Glutamatergic neuron (in vitro differentiated cells): ENCODE results near the gene MAB21L3. TPM values are rescaled to one million over a fixed set of nuclear protein-coding genes. Genes with fewer than 3 reads are reported as not detected.

Source experiments
- DNase-seq: peaks from one replicate; pipeline ENCODE4 v3.0.0; 2022
- H3K27ac Mint-ChIP-seq: one replicate; pipeline ENCODE4 v1.8.0; 2020; ENCODE audit warnings: mild to moderate bottlenecking, mixed read lengths, inconsistent platforms; ENCODE audit not compliant: unreplicated experiment
- H3K27me3 Mint-ChIP-seq: one replicate; pipeline ENCODE4 v1.8.0; 2020; ENCODE audit warnings: mild to moderate bottlenecking, moderate library complexity, mixed read lengths, inconsistent platforms; ENCODE audit not compliant: unreplicated experiment
- H3K36me3 Mint-ChIP-seq: one replicate; pipeline ENCODE4 v1.8.0; 2020; ENCODE audit warnings: mild to moderate bottlenecking, mixed read lengths, inconsistent platforms; ENCODE audit not compliant: unreplicated experiment
- H3K4me1 Mint-ChIP-seq: one replicate; pipeline ENCODE4 v1.8.0; 2020; ENCODE audit warnings: mild to moderate bottlenecking, low read depth, mixed read lengths, inconsistent platforms; ENCODE audit not compliant: unreplicated experiment
- H3K4me3 Mint-ChIP-seq: one replicate; pipeline ENCODE4 v1.8.0; 2020; ENCODE audit warnings: mild to moderate bottlenecking, mixed read lengths, inconsistent platforms; ENCODE audit not compliant: unreplicated experiment
- H3K9me3 Mint-ChIP-seq: one replicate; pipeline ENCODE4 v1.8.0; 2020; ENCODE audit warnings: mild to moderate bottlenecking, moderate library complexity, mixed read lengths, inconsistent platforms; ENCODE audit not compliant: unreplicated experiment
- CTCF ChIP-seq: fragments of 200-600 bp; sonication (generic); IDR thresholded peaks from one replicate; pipeline ENCODE4 v1.5.0; 2021; ENCODE audit not compliant: partially characterized antibody, unreplicated experiment
- total RNA-seq: library from RNA; stranded (reverse); fragmentation: NEBNext Ultra II Directional; extraction: Animal tissue kit (Norgen Biotek cat#: 25700); gene quantifications from one replicate; pipeline ENCODE4 v1.2.1, GENCODE V29; 2021; ENCODE audit not compliant: unreplicated experiment

MAB21L3 gene
- total RNA-seq, 1 donor from 2014 or later, result 0.22 TPM

GRCh38 chr1:116105996-116106395 lies 5.2 kb upstream of the MAB21L3 start:
- no peaks in the 10 kb centered on the region for H3K4me1 Mint-ChIP-seq
- H3K4me3 Mint-ChIP-seq, result no peak overlapping the region
- H3K27me3 Mint-ChIP-seq, result no peaks in the 10 kb centered on the region
- no peak overlapping the region for H3K27ac Mint-ChIP-seq
- DNase-seq, result no peak
- no peaks in the 10 kb centered on the region for H3K36me3 Mint-ChIP-seq
- TF ChIP-seq CTCF, result no peak
- H3K9me3 Mint-ChIP-seq, result no peaks in the 10 kb centered on the region

DNA sequence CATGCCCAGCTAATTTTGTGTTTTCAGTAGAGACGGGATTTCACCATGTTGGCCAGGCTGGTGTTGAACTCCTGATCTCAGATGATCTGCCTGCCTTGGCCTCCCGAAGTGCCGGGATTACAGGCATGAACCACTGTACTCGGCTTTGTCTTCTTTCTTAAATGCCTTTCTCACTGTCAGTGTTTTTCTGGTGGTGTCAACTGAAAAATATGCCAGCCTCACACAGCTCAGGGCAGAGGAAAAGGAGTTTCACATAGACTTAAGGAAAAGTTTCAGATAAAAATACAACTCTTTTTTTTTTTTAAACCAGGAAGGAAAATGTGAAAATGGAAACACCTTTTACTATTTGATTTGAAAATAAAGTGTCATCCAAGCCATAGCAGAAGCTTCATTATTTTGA lies 4.6 kb upstream of the MAB21L3 start:
- Mint-ChIP-seq H3K27ac (no peak overlapping the region), H3K9me3 (no peaks in the 10 kb centered on the region), H3K36me3 (no peaks in the 10 kb centered on the region), H3K4me3 (no peak overlapping the region), H3K4me1 (no peaks in the 10 kb centered on the region), H3K27me3 (no peaks in the 10 kb centered on the region)
- DNase-seq, result no peak
- no peak for TF ChIP-seq CTCF

DNA sequence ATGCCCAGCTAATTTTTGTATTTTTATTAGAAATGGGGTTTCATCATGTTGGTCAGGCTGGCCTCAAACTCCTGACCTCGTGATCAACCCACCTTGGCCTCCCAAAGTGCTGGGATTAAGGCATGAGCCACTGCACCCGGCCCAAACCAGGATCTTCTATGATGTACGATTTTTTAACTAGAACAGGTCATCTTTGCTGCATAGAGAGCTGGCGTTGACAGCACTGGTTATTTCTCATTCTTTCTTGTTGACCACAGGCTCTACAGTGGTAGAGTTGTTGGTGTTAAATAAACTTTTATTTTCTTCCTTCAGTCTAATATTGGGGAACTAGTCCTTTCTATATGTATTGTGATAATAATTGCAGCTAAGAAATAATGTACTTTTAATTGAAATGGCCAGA lies 3.8 kb upstream of the MAB21L3 start:
- Mint-ChIP-seq H3K4me1 (no peaks in the 10 kb centered on the region), H3K4me3 (no peak overlapping the region), H3K36me3 (no peaks in the 10 kb centered on the region), H3K9me3 (no peaks in the 10 kb centered on the region), H3K27ac (no peak overlapping the region), H3K27me3 (no peaks in the 10 kb centered on the region)
- TF ChIP-seq CTCF, result no peak
- no peak for DNase-seq

- H3K9me3 Mint-ChIP-seq, result no peaks in the 10 kb centered on the region
- TF ChIP-seq CTCF, result no peak
- DNase-seq, result no peak
- no peak overlapping the region for H3K4me3 Mint-ChIP-seq
- H3K36me3 Mint-ChIP-seq, result no peaks in the 10 kb centered on the region
- no peak overlapping the region for H3K27ac Mint-ChIP-seq
- H3K27me3 Mint-ChIP-seq, result no peaks in the 10 kb centered on the region
- H3K4me1 Mint-ChIP-seq, result no peaks in the 10 kb centered on the region
These were observed 374 bp downstream of the MAB21L3 start for GRCh38 chr1:116111524-116112021.

- TF ChIP-seq CTCF, result no peak
- H3K27ac Mint-ChIP-seq, result no peak overlapping the region
- H3K4me3 Mint-ChIP-seq, result no peak overlapping the region
These were observed 1.4 kb downstream of the MAB21L3 start for GRCh38 chr1:116112388-116113140.

More at GRCh38 chr1:116112388-116113140, 1.4 kb downstream of the MAB21L3 start:
- Mint-ChIP-seq H3K27me3 (no peaks in the 10 kb centered on the region), H3K36me3 (no peaks in the 10 kb centered on the region), H3K4me1 (no peaks in the 10 kb centered on the region), H3K9me3 (no peaks in the 10 kb centered on the region)
- DNase-seq, result no peak
